Effector CD8-positive, alpha-beta T cell (primary cell): ENCODE measurements around the gene LRAT.
"Not testable (repeated sequence)": the region's sequence is repeated elsewhere in the genome, so short reads cannot be mapped to it uniquely, and the experiment has no call there.

Experiments
- DNase-seq: peaks from one replicate; lab custom pipeline; 2025; lab: John Stamatoyannopoulos, UW
- total RNA-seq, 4 experiments: gene quantifications; one replicate each; lab custom pipeline; 2026; lab: John Stamatoyannopoulos, UW

Gene LRAT
- total RNA-seq, result 0 to 0.12 (median 0.04) reads per million in 4 experiments

DNA sequence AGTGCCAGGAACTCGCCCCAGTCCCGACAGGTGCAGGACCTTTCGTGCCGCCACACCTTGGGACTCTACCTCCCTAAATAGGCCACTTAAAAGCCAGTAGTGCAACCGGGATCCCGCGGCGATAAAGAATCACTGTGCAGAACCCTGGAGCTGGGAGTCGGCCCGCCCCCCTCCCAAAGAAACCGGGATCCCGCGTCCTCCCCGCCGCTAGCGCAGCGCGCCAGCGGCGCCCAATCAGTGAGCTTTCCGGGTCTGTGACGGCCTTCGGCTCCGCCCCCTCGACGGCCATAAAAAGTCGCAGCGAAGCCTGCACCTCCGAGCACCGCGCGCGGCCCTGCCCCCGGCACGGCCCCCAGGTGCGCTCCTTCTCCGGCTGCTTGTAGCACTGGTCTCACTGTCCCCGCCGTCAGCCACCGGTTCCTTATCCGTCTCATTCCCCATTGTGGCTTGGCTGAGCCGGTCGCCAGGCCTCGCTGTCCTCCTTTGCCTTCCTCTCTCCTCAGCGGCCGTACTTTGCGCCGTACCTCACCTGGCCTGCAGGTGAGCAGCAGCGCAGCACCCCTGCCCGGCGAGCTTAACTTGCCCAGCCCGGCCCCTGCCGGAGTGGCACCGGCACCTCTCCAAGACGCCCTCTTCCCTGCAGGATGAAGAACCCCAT lies at the start of gene LRAT:
Gene LRAT, plus strand, starts transcription at position 318 of the 658 bp plus-strand sequence. Its CDS starts 327 bp downstream, at position 645.
- DNase-seq, result no peak

DNA sequence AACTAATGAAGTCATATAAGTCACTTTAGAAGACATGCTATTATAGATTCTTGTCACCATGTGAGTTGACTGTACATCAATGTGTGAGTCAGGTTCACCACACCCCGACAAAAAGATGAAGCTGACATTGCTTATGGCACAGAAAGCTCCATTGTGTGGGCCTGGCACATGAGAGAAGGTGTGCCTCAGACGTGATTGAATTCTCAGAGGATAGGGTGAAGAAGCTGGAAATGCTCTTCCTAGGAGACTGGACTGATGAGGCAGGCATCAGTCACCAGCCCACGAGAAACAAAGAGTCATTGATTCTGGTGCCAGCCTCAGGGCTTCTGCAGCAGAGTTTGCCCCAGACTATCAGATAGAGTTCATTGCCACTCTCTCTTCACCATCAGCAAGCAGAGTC lies 35.9 kb upstream of the LRAT start:
- DNase-seq, result no peak

DNA sequence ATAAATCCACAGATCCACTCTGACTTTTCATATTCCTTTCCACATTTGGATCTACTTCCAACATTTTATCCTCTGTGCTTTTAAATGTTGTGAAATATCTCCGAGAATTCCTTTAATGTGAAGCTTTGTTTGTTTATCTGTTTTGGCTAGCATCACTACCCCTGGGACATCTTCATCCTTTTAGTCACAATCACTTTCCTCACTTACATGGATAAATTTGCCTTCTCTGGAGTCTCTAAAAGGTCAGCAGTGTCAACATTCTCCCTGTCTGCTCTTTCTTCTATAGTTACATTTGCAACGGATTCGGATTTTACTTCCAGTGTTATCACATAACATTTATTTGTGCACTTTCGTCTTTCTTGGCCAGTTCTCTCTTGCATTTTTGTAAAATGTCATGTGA lies 34.2 kb upstream of the LRAT start:
- no peak for DNase-seq

DNA sequence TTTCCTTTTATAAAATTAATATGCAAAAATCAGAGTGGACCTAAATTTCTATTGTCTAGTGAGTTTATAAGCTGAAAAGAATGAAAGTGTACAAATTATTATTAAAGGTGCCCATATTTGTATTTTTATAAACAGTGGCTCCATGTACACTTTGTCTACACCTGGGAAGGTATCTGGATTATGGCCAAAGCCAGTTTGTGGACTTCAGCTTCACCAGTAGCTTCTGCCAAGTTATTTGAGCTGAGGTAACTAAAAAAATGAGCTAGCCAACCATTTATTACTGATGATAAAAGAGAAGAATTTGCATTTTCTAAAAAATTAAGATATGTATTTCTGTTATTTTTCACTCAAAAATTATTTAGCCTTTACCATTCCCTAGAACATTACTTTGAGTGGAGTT lies 32.3 kb upstream of the LRAT start:
- no peak for DNase-seq

DNA sequence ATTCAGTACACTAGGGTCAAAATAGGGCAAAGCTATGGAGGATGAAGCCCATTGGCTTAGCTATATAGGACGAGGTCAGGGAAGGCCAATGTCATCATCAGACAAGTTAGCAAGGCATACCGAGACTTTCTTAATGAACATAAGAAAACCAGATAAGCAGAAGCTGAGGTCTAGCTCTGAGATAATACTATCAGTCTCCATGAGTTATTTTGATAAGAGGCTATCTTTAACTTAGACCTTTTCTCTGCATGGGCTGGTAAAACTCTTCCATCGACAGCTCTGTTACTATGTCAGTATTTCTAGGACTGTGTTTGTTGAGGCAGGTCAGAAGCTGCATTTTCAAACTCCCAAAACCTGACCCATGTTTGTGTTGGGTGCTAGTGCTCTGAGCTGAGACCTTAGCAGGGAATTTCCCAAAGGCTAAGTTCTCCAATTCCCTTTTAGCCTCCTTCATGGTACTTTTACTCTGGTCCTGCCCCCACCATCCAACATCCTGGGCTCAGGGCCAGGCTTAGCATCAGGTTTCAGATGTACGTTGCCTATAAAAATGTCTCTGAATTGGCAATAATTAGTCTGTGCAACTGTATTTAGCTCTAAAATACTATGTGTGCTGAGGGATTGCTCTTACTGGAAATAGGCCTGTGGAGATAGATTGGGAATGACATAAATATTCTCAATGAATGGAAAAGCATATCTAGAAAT lies 29.3 kb upstream of the LRAT start:
- no peak for DNase-seq

DNA sequence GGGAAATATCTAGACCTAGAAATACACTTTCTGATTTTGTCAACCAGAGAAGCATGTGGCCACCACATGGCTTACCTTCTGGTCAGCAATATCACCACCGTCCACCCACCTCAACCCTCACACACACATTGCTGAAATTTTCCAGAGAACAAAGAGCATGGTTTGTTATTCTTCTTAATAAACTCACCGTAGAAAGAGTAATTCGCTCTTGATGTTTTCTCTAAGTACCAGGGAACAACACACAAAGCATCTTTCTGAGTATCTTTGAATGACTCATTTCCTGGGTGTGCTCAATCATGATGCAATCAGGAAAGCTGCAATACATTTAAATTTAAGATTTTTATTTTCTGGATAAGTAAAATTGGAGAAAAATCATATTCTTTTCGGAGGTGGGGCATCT lies 24.7 kb upstream of the LRAT start:
- no peak for DNase-seq

DNA sequence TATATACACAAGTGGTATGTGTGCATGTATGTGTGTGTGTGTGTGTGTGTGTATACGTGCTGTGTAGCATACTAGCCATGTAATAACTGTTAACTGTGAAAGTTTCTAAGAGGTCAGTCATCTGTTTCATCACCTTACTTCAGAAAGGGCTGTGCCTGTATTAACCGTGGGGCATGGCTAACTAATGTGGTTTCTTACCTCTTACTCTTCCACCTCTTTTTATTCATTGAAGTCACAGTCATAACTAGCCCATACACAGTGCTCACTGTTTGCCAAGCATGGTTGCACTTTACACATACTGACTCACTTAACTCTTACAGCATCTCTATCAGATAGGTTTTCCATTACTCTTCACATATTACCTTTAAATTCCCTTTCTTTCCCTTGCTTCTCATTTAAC lies 23.7 kb upstream of the LRAT start:
- no peak for DNase-seq

DNA sequence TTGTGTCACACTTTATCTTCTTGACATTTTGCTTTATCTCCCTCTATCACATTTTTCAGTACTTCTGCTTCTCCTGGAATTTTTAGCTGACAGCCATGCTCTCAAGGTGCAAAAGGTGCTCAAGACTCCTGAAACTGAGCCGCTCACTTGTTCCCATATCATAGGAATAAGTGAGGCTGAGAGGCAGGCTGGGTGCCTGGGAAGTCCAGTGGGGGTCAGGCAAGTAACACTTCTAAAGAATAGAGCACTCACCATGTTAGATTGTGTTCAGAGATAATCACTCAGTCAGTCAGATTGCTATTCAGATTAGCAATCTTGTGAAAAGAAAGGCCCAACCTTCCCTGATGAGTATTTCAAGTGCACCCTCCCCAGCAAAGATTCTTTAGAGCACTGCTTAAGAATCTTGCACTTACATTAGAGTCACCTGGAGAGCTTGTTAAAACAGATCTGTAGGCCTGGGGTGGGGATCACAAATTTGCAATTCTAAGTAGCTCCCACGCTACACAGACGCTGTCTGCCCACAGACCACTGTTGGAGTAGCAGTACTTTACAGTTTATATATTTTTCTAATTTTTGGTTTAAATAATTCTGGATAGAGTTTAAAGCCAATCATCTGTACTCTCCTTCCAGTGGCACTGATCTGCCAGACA lies 23.1 kb upstream of the LRAT start:
- DNase-seq, result no peak

DNA sequence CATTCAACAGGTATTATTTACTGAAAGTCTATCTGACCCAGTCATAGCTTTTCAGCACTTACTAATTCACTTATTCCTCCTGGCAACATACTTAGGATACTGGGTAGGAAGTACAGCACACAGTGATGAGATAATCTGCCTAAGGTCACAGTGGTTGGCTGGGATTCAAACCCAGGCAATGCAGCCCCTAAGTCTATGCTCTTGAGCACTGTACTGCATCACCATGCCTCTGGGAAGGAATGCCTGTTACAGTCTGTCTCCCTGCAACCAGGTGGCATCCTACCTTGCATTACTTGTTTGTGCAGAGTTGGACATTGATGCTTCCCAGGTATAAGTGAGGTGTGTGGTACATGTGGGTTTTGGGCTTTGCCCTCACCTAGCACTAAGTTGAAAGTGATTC lies 21.5 kb upstream of the LRAT start:
- DNase-seq, result no peak

DNA sequence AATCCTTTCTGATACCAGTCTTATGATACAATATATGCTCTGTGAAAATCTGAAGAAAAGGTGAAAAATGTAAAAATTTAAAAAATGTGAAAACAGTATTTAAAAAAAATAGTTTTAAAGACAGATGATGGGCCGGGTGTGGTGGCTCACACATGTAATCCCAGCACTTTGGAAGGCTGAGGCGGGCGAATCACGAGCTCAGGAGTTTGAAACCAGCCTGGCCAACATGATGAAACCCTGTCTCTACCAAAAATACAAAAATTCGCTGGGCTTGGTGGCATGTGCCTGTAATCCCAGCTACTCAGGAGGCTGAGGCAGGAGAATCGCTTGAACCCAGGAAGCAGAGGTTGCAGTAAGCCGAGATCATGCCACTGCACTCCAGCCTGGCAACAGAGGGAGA lies 20.2 kb upstream of the LRAT start:
- DNase-seq, result not testable (repeated sequence)

DNA sequence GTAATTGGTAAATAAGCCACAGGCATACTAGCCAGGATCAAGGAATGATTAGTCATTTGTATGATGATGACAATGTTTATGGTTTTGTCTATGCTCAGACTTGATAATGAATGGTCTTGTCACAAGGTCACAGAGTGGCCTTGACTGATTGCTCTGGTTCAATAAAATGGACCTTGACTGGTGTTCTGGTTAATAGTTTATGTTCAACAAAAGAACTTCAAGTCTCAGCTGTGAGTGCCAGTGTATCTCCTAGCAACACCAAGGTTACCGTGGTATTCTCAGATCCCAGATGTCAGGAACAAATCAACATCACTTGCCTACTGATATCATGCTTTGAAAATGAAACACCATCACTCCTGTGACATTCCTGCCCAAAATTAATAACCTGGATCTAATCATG lies 16.3 kb upstream of the LRAT start:
- DNase-seq, result no peak

DNA sequence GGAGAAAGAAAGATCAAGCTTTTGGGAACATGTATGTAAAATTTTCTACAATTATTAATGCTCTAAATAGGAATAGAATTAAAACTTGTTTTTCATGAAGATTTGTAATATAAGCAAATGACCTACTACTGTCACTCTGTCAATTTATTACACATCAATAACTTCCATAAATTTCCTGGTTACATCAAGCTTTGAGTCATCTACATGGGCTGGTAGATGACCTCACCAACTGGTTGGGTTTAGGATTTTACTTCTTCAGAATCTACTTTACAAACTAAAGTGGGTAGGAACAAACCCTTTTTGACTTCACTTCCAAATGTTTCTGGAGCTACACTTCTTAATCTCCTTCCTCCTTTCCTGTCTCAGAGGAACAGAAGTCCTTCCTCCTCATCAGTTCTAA lies 12.0 kb upstream of the LRAT start:
- no peak for DNase-seq

DNA sequence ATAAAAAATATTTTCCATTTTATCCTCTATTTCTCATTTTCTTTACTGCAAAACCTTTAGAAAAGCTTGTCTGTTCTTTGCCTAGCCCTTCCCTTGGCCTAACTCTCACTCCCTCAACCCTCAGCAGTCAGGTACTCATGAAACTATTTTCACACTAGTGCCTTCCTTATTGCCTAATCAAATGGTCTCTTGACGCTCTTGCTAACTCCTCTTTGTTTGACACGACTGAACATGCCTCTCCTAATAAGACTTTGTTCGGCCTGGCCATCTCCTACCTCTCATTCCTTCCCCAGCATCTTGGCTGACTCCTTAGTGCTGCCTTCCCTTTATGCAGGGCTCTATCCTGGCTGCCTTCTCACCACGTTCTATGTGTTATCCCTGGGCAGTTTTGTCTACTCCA lies 11.1 kb upstream of the LRAT start:
- no peak for DNase-seq

DNA sequence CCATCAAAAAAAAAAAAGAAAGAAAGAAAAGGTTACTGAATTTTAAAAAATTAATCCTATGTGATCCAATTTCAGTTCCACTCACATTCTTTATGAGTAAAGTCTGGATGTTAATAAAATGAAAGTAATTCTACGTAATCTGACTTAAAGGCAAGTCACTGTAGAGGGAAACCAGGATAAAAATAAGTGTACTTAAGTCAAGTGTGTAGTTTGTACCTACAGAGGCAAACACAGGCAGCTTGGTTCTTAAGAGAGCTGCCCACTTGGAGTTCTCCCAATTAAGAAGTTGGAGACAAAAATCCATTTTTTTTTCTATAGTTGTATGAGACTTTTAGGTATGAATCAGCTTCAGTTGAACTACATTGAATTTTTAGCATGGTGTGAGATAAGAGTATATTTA lies 7.0 kb upstream of the LRAT start:
- DNase-seq, result no peak

DNA sequence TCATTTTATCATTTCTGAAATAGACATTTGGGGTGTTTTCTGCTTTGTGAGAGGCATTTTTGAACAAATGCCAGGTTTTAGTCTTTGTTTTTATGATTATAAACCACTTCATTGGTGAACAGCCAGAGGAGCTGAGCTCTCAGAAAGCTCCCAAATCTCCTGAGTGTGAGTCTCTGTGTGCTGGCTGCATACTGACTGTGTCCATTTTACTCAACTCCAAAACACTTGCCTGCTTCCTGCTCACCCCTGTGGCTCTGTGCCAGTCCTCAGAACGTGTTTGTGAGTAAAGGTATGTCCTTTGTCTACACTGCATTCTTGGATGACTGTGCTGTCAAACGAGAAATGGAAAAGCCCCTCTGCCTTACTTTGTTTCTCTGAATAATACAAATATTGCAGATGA lies 5.4 kb upstream of the LRAT start:
- DNase-seq, result no peak

DNA sequence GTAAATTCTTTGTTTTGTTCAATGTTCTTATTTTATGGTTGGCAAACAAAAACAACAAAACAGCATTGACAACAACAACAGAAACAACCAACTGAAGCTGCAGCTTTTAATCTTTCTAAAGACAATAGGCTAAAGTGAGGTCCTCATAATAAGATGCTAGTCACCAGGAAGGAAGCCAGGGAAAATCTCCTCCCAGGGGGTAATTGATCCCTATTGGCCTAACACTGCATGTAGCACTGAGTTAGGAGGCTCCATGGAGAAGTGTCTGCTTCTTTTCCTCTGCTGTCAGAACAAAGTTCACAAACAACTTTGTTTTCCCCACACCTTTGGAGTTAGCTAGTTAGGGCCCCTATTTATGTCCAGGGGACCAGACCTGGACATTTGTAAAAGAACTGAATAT lies 4.7 kb upstream of the LRAT start:
- DNase-seq, result no peak

DNA sequence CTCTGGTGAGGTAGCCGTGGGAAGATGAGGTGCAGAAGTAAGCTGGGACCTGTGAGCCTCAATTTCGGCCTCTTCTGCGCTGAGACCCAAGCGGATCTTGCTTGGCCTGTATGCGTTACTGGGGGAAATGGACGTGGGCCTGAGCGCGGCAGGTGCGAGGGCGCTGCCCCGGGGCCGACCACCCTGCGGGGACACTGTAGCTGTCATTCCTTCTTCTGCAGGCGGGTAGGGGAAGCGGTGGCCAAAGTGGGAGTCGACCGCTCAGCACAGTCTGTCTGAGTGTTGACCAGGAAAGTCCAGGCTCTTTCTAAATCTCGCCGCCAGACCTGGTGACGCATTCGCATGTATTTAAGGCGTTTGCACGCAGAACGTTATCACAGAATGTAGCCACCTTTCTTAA lies 3.3 kb upstream of the LRAT start:
- DNase-seq, result no peak

DNA sequence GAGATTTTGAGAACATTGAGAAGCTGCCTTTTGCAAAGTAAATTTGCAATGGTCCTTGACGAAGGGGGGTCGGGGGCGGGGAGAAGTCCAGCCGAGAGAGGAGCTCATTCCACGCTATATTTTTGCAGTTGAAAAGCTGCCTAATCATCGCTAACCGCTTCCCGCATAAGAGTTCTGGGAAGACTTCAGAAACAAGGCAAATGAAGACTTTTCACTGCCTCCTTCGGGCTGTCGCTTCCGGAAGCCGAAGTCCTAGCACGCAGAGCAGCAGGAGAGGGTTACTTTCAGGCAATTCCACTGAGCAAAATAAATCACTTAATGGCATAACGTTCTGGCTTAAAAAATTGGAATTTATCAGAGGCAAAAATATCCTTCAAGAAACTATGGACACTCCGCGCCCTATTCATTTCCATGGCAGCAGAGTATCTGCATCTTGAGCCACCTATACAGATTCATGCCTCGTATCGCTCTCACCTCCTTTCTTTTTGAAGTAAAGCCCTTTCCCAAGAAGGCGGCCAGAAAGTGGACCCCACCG lies 2.6 kb upstream of the LRAT start:
- no peak for DNase-seq

DNA sequence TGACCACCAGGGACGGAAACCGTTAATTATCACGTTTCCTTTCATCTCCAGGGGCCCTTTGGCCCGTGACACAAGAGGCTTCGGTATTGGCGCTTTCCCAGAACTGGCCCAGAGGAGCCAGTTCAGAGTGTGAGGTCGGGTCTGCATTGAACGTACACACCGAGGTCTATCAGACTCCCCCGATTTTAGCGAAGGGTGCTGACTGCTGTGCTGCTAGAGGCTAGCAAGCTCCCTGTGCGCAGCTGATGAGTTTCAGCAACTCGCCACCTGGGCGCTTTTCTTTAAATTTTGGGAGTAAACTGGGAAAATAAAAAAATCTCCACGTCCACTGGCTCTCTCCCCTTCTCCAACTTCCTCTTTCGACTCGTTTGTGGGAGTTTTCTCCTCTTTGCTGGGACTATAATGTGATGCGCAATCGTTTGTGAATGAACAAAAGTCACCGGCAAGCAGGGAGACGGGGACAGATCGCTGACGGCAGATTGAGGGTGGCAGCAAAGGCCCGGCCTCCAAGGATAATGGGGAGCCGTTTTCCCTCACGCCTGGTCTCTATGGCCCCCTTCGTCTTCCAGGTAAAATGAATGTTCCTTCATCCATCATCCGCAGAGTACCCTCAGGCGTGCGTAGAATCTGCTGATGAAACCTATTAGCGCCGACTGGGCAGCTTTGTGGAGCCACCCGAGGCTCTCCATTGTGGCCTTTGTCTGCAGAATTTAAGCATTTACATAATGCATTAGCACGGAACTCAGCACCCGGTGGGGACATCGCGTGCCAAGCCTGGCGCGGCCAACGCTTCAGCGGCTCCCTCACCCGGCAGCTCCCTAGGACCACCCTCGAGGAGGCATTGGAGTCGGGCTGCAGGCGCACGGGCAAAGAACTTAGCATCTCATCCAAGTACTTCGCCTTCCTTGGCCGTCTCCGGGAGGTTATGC lies 1.6 kb upstream of the LRAT start:
- DNase-seq, result no peak

DNA sequence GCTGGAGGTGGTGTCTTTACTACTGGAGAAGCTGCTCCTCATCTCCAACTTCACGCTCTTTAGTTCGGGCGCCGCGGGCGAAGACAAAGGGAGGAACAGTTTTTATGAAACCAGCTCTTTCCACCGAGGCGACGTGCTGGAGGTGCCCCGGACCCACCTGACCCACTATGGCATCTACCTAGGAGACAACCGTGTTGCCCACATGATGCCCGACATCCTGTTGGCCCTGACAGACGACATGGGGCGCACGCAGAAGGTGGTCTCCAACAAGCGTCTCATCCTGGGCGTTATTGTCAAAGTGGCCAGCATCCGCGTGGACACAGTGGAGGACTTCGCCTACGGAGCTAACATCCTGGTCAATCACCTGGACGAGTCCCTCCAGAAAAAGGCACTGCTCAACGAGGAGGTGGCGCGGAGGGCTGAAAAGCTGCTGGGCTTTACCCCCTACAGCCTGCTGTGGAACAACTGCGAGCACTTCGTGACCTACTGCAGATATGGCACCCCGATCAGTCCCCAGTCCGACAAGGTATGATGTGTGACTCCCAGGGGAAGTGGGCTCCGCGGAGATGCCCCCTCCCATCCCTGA lies 634 bp downstream of the LRAT start:
- no peak for DNase-seq

DNA sequence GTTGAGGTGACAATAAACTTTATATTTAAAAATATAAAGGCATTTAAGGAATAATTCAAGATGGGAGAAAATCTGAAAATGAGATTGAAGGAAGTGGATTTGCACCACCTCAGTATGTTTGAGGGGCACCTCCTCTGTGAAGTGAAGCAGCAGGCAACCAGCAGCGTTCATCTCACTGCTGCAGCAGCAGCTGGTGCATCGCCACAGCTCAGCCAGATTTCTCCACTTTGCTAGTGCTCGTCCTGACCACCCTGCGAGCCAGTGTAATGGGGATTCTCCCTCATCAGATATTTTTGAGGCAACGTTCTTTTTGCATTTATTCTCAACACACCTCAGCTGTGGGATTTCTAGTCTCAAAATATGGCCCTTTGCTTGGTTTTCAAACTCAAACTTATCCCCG lies 13.9 kb downstream of the LRAT start:
- no peak for DNase-seq

DNA sequence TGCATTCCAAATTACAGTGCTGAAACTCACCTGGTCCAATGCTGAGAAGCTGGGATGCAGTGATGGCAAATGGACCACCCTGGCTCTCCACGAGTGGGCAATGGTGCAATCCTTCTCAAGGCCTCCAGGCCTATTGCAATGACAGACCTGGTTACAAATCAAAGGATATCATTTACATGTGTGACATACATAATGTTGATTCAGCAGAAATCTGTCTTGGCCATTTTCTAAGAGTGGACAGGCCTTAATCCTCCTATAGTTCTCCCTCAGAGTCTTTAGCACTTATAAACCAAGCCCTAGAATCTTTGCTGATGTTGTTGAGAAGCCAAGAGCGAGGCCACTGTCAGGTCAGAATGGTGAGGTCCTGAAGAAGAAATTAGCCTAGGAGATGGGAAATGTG lies 17.1 kb downstream of the LRAT start:
- DNase-seq, result no peak
